Mesendoderm (in vitro differentiated cells): Measurements from ENCODE around the gene TOPORS.

Experiments
- DNase-seq: peaks from one replicate; pipeline ENCODE4 v3.0.0; 2013
- H2AK5ac ChIP-seq: 2 replicates; pipeline ENCODE4 v1.6.1; 2013; ENCODE audit warnings: low read length, inconsistent platforms
- H2BK120ac ChIP-seq: 2 replicates; pipeline ENCODE4 v1.6.1; 2013; ENCODE audit warnings: low read depth, mild to moderate bottlenecking, low read length, moderate library complexity, mixed read lengths
- H2BK15ac ChIP-seq: replicated peaks from 2 replicates; pipeline ENCODE4 v1.6.1; 2013; ENCODE audit warnings: low read depth, mild to moderate bottlenecking, moderate library complexity
- H2BK5ac ChIP-seq: 2 replicates; pipeline ENCODE4 v1.6.1; 2013; ENCODE audit warnings: low read length, inconsistent platforms
- H3K18ac ChIP-seq: 2 replicates; pipeline ENCODE4 v1.6.1; 2013; ENCODE audit warnings: mild to moderate bottlenecking, low read length, mixed read lengths
- H3K23ac ChIP-seq: one replicate; pipeline ENCODE4 v1.6.1; 2013; ENCODE audit warnings: low read length
- H3K27ac ChIP-seq: 2 replicates; pipeline ENCODE4 v1.5.1; 2013; ENCODE audit warnings: low read depth, mild to moderate bottlenecking, inconsistent platforms, low read length, moderate library complexity
- H3K27me3 ChIP-seq: 2 replicates; pipeline ENCODE4 v1.6.1; 2013; ENCODE audit warnings: low read length, control low read depth, mild to moderate bottlenecking, inconsistent platforms; ENCODE audit not compliant: insufficient read depth, poor library complexity
- H3K36me3 ChIP-seq: 2 replicates; pipeline ENCODE4 v1.6.1; 2013; ENCODE audit warnings: low read length, inconsistent platforms; ENCODE audit not compliant: control insufficient read depth, insufficient read depth
- H3K4ac ChIP-seq: one replicate; pipeline ENCODE4 v1.6.1; 2013; ENCODE audit warnings: low read depth, mild to moderate bottlenecking, low read length, moderate library complexity
- H3K4me1 ChIP-seq: 2 replicates; pipeline ENCODE4 v1.6.1; 2013; ENCODE audit warnings: low read depth, low read length, inconsistent platforms; ENCODE audit not compliant: control insufficient read depth
- H3K4me2 ChIP-seq: 2 replicates; pipeline ENCODE4 v1.6.1; 2013; ENCODE audit warnings: low read length
- H3K4me3 ChIP-seq: 2 replicates; pipeline ENCODE4 v1.5.1; 2013; ENCODE audit warnings: mild to moderate bottlenecking, low read length
- H3K56ac ChIP-seq: one replicate; pipeline ENCODE4 v1.6.1; 2013; ENCODE audit warnings: low read length
- H3K79me1 ChIP-seq: 2 replicates; pipeline ENCODE4 v1.6.1; 2013; ENCODE audit warnings: low read length, inconsistent platforms
- H3K79me2 ChIP-seq: 2 replicates; pipeline ENCODE4 v1.6.1; 2013; ENCODE audit warnings: mild to moderate bottlenecking, low read length; ENCODE audit not compliant: control insufficient read depth, insufficient read depth
- H3K9ac ChIP-seq: 2 replicates; pipeline ENCODE4 v1.6.1; 2013; ENCODE audit warnings: low read length, inconsistent platforms
- H4K5ac ChIP-seq: one replicate; pipeline ENCODE4 v1.6.1; 2013; ENCODE audit warnings: low read length
- H4K8ac ChIP-seq: one replicate; pipeline ENCODE4 v1.6.1; 2013; ENCODE audit warnings: low read depth, mild to moderate bottlenecking, control low read depth, low read length, moderate library complexity
- WGBS: extraction: QIAGEN DNeasy Blood & Tissue Kit; methylation state at CpG from one replicate; pipeline ENCODE4 v1.1.7; 2013; ENCODE audit warnings: low lambda C conversion rate, missing lambda C conversion rate; ENCODE audit not compliant: insufficient coverage; ENCODE audit errors: extremely low coverage; 5-methylcytosine and 5-hydroxymethylcytosine counted together

TOPORS gene

DNA sequence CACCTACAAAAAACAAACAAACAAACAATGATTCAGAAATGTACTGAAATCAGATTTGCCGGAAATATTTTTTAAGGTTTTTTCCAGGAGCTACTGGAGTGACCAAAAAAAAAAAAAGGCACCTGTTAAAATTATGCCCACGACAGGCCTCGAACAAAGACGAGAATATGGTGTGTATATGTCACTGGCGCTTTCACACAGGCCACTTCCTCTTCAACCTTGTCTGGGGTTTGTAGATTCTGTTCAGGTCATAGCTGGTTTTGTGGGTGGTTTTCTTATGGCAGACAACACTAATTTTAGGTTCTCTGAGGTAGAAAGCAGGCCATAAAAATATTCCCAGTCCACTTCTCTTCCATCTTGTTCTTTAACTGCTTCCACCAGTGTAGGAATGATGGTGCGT is 13.6 kb upstream of the TOPORS start:
- no peak overlapping the region for H2AK5ac ChIP-seq
- H3K79me2 ChIP-seq, result peaks cover 13% of the 10 kb centered on the region
- no CpG with 5 or more reads among the region's 6 CpGs for WGBS
- H3K9ac ChIP-seq, result no peak overlapping the region
- no peak overlapping the region for H3K18ac ChIP-seq
- no peak overlapping the region for H3K23ac ChIP-seq
- H3K4ac ChIP-seq, result no peak overlapping the region
- H3K27ac ChIP-seq, result no peak overlapping the region
- H3K4me2 ChIP-seq, result no peak overlapping the region
- DNase-seq, result no peak
- H3K4me1 ChIP-seq, result no peaks in the 10 kb centered on the region
- no peak overlapping the region for H3K4me3 ChIP-seq
- no peaks in the 10 kb centered on the region for H3K27me3 ChIP-seq
- peaks cover 17% of the 10 kb centered on the region for H3K79me1 ChIP-seq
- H4K8ac ChIP-seq, result no peak overlapping the region
- H4K5ac ChIP-seq, result no peak overlapping the region
- H3K56ac ChIP-seq, result no peak overlapping the region
- peaks cover 2% of the 10 kb centered on the region for H3K36me3 ChIP-seq
- no peak overlapping the region for H2BK5ac ChIP-seq
- H2BK120ac ChIP-seq, result no peak overlapping the region
- no peak overlapping the region for H2BK15ac ChIP-seq

GRCh38 chr9:32558408-32558934 is 6.1 kb upstream of the TOPORS start:
- Histone ChIP-seq H3K4ac (no peak overlapping the region), H2BK15ac (no peak overlapping the region), H3K56ac (no peak overlapping the region), H3K23ac (no peak overlapping the region), H2BK120ac (no peak overlapping the region), H2BK5ac (no peak overlapping the region), H3K4me1 (no peaks in the 10 kb centered on the region), H3K4me3 (no peak overlapping the region), H3K79me2 (peaks cover 3% of the 10 kb centered on the region), H2AK5ac (no peak overlapping the region), H3K18ac (no peak overlapping the region), H3K79me1 (peaks cover 11% of the 10 kb centered on the region), H3K27ac (no peak overlapping the region), H3K4me2 (no peak overlapping the region), H4K5ac (no peak overlapping the region), H3K9ac (no peak overlapping the region), H3K27me3 (no peaks in the 10 kb centered on the region), H4K8ac (no peak overlapping the region), H3K36me3 (no peaks in the 10 kb centered on the region)
- DNase-seq, result no peak
- WGBS, result no CpG with 5 or more reads among the region's 3 CpGs

DNA sequence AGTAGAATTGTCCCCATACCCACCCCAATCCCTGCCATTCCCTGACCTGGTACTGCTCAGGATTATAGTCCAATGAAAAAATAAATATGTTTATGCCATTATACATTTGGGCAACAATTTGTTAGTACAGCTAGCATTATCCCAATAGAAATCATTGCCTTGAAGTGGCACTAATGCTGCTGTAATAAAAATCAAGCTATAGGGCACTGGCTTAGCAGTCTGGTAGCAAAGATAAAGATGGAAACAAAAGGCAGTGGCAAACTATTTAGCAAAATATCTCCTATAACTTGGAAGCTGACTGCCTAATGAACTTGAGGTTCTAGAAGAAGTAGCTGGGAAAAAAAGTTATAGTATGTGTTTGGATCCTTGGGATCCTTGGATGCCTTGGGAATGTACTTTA is 2.2 kb upstream of the TOPORS start:
- H3K4me1 ChIP-seq, result no peaks in the 10 kb centered on the region
- no peak overlapping the region for H4K5ac ChIP-seq
- H3K18ac ChIP-seq, result no peak overlapping the region
- H3K4ac ChIP-seq, result no peak overlapping the region
- H3K27me3 ChIP-seq, result no peaks in the 10 kb centered on the region
- H3K4me3 ChIP-seq, result no peak overlapping the region
- no peak for DNase-seq
- no peak overlapping the region for H3K4me2 ChIP-seq
- H3K23ac ChIP-seq, result no peak overlapping the region
- no peaks in the 10 kb centered on the region for H3K36me3 ChIP-seq
- no peak overlapping the region for H3K9ac ChIP-seq
- H3K56ac ChIP-seq, result no peak overlapping the region
- H2BK120ac ChIP-seq, result no peak overlapping the region
- no peak overlapping the region for H2BK15ac ChIP-seq
- H3K79me1 ChIP-seq, result peaks cover 7% of the 10 kb centered on the region
- peaks cover 17% of the 10 kb centered on the region for H3K79me2 ChIP-seq
- no peak overlapping the region for H3K27ac ChIP-seq
- H2AK5ac ChIP-seq, result no peak overlapping the region
- H4K8ac ChIP-seq, result no peak overlapping the region
- H2BK5ac ChIP-seq, result no peak overlapping the region

DNA sequence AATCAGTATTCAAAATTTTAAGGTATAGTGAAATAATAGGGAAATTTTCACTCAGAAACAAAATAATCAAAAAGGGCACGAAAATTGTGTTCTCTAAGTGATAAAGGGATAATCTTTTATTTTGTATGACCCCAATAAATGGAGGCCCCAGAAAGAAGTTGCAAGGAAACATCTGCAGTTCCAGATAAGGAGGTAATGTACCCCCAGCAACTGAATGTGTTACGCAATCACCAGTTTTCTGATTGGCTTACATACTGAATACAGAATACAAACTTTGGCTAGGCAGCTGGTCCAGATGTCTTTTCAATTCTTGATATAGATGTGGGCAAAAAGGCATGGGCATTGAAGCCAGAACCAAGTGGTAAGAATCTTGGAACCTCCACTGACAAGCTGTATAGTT is 1.7 kb upstream of the TOPORS start:
- no peak overlapping the region for H3K27ac ChIP-seq
- H4K8ac ChIP-seq, result no peak overlapping the region
- H3K4me2 ChIP-seq, result no peak overlapping the region
- H2BK120ac ChIP-seq, result no peak overlapping the region
- H2BK5ac ChIP-seq, result no peak overlapping the region
- H3K9ac ChIP-seq, result no peak overlapping the region
- no peak overlapping the region for H2AK5ac ChIP-seq
- H3K36me3 ChIP-seq, result no peaks in the 10 kb centered on the region
- peaks cover 5% of the 10 kb centered on the region for H3K79me1 ChIP-seq
- H3K18ac ChIP-seq, result no peak overlapping the region
- no peak overlapping the region for H3K4me3 ChIP-seq
- no peak overlapping the region for H2BK15ac ChIP-seq
- H3K27me3 ChIP-seq, result no peaks in the 10 kb centered on the region
- no CpG with 5 or more reads among the region's 2 CpGs for WGBS
- H4K5ac ChIP-seq, result no peak overlapping the region
- no peak overlapping the region for H3K4ac ChIP-seq
- no peak overlapping the region for H3K56ac ChIP-seq
- peaks cover 20% of the 10 kb centered on the region for H3K79me2 ChIP-seq
- no peak overlapping the region for H3K23ac ChIP-seq
- no peaks in the 10 kb centered on the region for H3K4me1 ChIP-seq
- DNase-seq, result no peak

DNA sequence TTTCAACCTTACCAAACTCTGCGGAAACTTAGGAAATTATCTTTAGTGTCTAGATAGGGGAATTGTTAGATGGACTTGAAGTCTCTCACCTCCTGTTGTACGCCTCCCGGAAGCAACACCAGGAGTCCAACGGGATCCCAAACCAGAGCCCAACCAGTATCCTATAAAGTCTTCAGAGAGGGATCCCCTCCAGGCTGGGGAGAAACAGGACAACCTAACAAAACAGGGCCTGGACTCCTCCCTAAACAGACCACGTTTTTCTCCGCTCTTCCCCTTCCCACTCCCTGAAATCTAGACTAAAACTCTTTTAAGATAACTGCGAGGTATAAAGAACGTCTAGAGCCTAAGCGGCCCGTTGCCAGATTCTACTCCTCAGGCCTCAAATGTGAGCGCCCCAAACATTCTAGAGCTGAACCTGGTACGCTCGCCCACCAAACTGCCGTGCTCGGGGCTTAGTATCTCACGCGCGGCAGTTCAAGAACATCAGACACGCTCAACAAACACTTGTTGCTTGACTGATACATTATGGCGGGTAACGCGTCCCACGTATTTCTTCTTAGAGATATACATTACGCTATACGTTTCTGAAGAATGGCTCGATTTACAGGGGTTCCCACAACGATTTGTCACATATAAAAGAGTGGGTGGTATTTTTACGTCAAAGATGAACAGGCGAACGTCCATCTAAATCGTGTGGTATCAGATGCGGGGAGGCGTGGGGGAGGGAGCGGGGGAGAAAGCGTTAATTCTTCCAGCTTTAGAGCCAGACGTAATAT is 922 bp downstream of the TOPORS start:
- no peaks in the 10 kb centered on the region for H3K36me3 ChIP-seq
- no CpG with 5 or more reads among the region's 36 CpGs for WGBS
- peak overlapping the region; percentile 34 for H3K4me2 ChIP-seq
- H3K79me2 ChIP-seq, result peaks cover 41% of the 10 kb centered on the region
- no peak overlapping the region for H2BK15ac ChIP-seq
- no peaks in the 10 kb centered on the region for H3K4me1 ChIP-seq
- no peak overlapping the region for H3K4ac ChIP-seq
- H2BK5ac ChIP-seq, result peak overlapping the region; percentile 2
- no peak overlapping the region for H4K5ac ChIP-seq
- H2BK120ac ChIP-seq, result peak overlapping the region; percentile 95
- peak overlapping the region; percentile 79 for H3K56ac ChIP-seq
- H3K79me1 ChIP-seq, result peaks cover 3% of the 10 kb centered on the region
- peak overlapping the region; percentile 68 for H3K18ac ChIP-seq
- H3K23ac ChIP-seq, result no peak overlapping the region
- H2AK5ac ChIP-seq, result no peak overlapping the region
- H3K27ac ChIP-seq, result peak overlapping the region; percentile 85
- no peaks in the 10 kb centered on the region for H3K27me3 ChIP-seq
- DNase-seq, result peak; percentile 93
- peak overlapping the region; percentile 87 for H4K8ac ChIP-seq
- H3K4me3 ChIP-seq, result peak overlapping the region; percentile 25
- peak overlapping the region; percentile 82 for H3K9ac ChIP-seq
